ENCODE results near the gene BAIAP2L1. TPM values are rescaled to one million over a fixed set of nuclear protein-coding genes. Genes with fewer than 3 reads are reported as not detected.

Gene BAIAP2L1
- total RNA-seq, 2 donors from 2014 or later: 30.5 to 38.4 TPM

- TF ChIP-seq CTCF (conservative IDR thresholded peaks at IDR 0.05): no peak
- Histone ChIP-seq H3K4me1 (ENCODE audit: control insufficient read depth, insufficient read depth, low read length) (peaks cover 15% of the 10 kb centered on the region), H3K27ac (ENCODE audit: low read depth, low read length) (no peak overlapping the region), H3K36me3 (ENCODE audit: control insufficient read depth, insufficient read depth, low read length) (no peaks in the 10 kb centered on the region), H3K27me3 (ENCODE audit: control insufficient read depth, insufficient read depth, low read length, poor library complexity, severe bottlenecking) (no peaks in the 10 kb centered on the region), H3K4me3 (ENCODE audit: low read length) (no peak overlapping the region), H3K9me3 (ENCODE audit: control insufficient read depth, low read length) (no peaks in the 10 kb centered on the region), H3K9ac (ENCODE audit: extremely low read depth, low read length, poor library complexity, severe bottlenecking) (no peak overlapping the region)
- Mint-ChIP-seq H3K27ac (no peak overlapping the region), H3K9me3 (peaks cover under 1% of the 10 kb centered on the region), H3K27me3 (ENCODE audit: insufficient read depth) (no peaks in the 10 kb centered on the region), H3K36me3 (ENCODE audit: low read depth) (peaks cover 3% of the 10 kb centered on the region), H3K4me1 (peaks cover 33% of the 10 kb centered on the region), H3K4me3 (no peak overlapping the region)
- DNase-seq: no peak
- WGBS, 2 experiments (ENCODE audit: insufficient coverage in 1 of 2, insufficient read length in 1 of 2): 94 to 95% methylated on average over 4 to 6 of the region's 6 CpGs
These were observed 76.1 kb downstream of the BAIAP2L1 start for GRCh38 chr7:98324782-98325181.

GRCh38 chr7:98323597-98324322, 77.1 kb downstream of the BAIAP2L1 start:
- DNase-seq: peak; percentile 88
- no peaks in the 10 kb centered on the region for H3K27me3 Mint-ChIP-seq (ENCODE audit: insufficient read depth)
- no peak overlapping the region for H3K27ac ChIP-seq (ENCODE audit: low read depth, low read length)
- H3K9me3 ChIP-seq (ENCODE audit: control insufficient read depth, low read length): no peaks in the 10 kb centered on the region
- peaks cover 22% of the 10 kb centered on the region for H3K4me1 Mint-ChIP-seq
- TF ChIP-seq CTCF (conservative IDR thresholded peaks at IDR 0.05): no peak
- peaks cover 8% of the 10 kb centered on the region for H3K36me3 Mint-ChIP-seq (ENCODE audit: low read depth)
- no peak overlapping the region for H3K9ac ChIP-seq (ENCODE audit: extremely low read depth, low read length, poor library complexity, severe bottlenecking)
- H3K27me3 ChIP-seq (ENCODE audit: control insufficient read depth, insufficient read depth, low read length, poor library complexity, severe bottlenecking): no peaks in the 10 kb centered on the region
- no peaks in the 10 kb centered on the region for H3K36me3 ChIP-seq (ENCODE audit: control insufficient read depth, insufficient read depth, low read length)
- no peak overlapping the region for H3K4me3 ChIP-seq (ENCODE audit: low read length)
- no peaks in the 10 kb centered on the region for H3K9me3 Mint-ChIP-seq
- peak overlapping the region; percentile 71 for H3K27ac Mint-ChIP-seq
- WGBS, 2 experiments (ENCODE audit: insufficient coverage in 1 of 2, insufficient read length in 1 of 2): 73 to 75% methylated on average over 27 to 28 of the region's 28 CpGs
- H3K4me3 Mint-ChIP-seq: no peak overlapping the region
- H3K4me1 ChIP-seq (ENCODE audit: control insufficient read depth, insufficient read depth, low read length): peaks cover 12% of the 10 kb centered on the region

- H3K4me1 Mint-ChIP-seq: peaks cover 22% of the 10 kb centered on the region
These were observed 78.3 kb downstream of the BAIAP2L1 start for GRCh38 chr7:98322331-98323270.

More at GRCh38 chr7:98322331-98323270, 78.3 kb downstream of the BAIAP2L1 start:
- Histone ChIP-seq H3K27me3 (ENCODE audit: control insufficient read depth, insufficient read depth, low read length, poor library complexity, severe bottlenecking) (no peaks in the 10 kb centered on the region), H3K4me1 (ENCODE audit: control insufficient read depth, insufficient read depth, low read length) (peaks cover 9% of the 10 kb centered on the region), H3K9me3 (ENCODE audit: control insufficient read depth, low read length) (peaks cover 2% of the 10 kb centered on the region), H3K4me3 (ENCODE audit: low read length) (no peak overlapping the region), H3K27ac (ENCODE audit: low read depth, low read length) (no peak overlapping the region), H3K36me3 (ENCODE audit: control insufficient read depth, insufficient read depth, low read length) (peaks cover 2% of the 10 kb centered on the region), H3K9ac (ENCODE audit: extremely low read depth, low read length, poor library complexity, severe bottlenecking) (no peak overlapping the region)
- Mint-ChIP-seq H3K9me3 (peaks cover 5% of the 10 kb centered on the region), H3K4me3 (no peak overlapping the region), H3K27ac (peak overlapping the region; percentile 45), H3K36me3 (ENCODE audit: low read depth) (peaks cover 14% of the 10 kb centered on the region), H3K27me3 (ENCODE audit: insufficient read depth) (no peaks in the 10 kb centered on the region)
- WGBS, 2 experiments (ENCODE audit: insufficient coverage in 1 of 2, insufficient read length in 1 of 2): 89 to 90% methylated on average over 20 to 24 of the region's 24 CpGs
- peak; percentile 64 for DNase-seq
- peak; percentile 48 for TF ChIP-seq CTCF (conservative IDR thresholded peaks at IDR 0.05)
